GM21360 (cell line): Measurements from ENCODE around the gene SYT11.
"Not testable (repeated sequence)": the region's sequence is repeated elsewhere in the genome, so short reads cannot be mapped to it uniquely, and the experiment has no call there.

Experiments
- ATAC-seq: cut with Tn5 transposase; IDR thresholded peaks from one replicate; pipeline ENCODE4 v1.9.1; 2021; ENCODE audit warnings: mild to moderate bottlenecking, moderate library complexity; ENCODE audit not compliant: unreplicated experiment

SYT11 gene

GRCh38 chr1:155859234-155859829 is at the start of gene SYT11:
Gene SYT11, plus strand, starts transcription at chr1:155859567. Its CDS starts 195 bp downstream, at chr1:155859762.
- ATAC-seq: peak; percentile 61

GRCh38 chr1:155812878-155813277 is 46.5 kb upstream of the SYT11 start:
- no peak for ATAC-seq

- no peak for ATAC-seq
Observed at GRCh38 chr1:155813672-155814071, 45.7 kb upstream of the SYT11 start.

GRCh38 chr1:155816351-155816750 is 43.0 kb upstream of the SYT11 start:
- no peak for ATAC-seq

GRCh38 chr1:155827450-155827849 is 31.9 kb upstream of the SYT11 start:
- no peak for ATAC-seq

- no peak for ATAC-seq
Observed at GRCh38 chr1:155831279-155831976, 27.9 kb upstream of the SYT11 start.

- ATAC-seq: no peak
Observed at GRCh38 chr1:155833665-155834295, 25.6 kb upstream of the SYT11 start.

GRCh38 chr1:155834296-155834926 is 25.0 kb upstream of the SYT11 start:
- no peak for ATAC-seq

- ATAC-seq: not testable (repeated sequence)
Observed at GRCh38 chr1:155834927-155835399, 24.4 kb upstream of the SYT11 start.

GRCh38 chr1:155835548-155835947 is 23.8 kb upstream of the SYT11 start:
- no peak for ATAC-seq

GRCh38 chr1:155840386-155840785 is 19.0 kb upstream of the SYT11 start:
- no peak for ATAC-seq

GRCh38 chr1:155844860-155845421 is 14.4 kb upstream of the SYT11 start:
- ATAC-seq: no peak

- no peak for ATAC-seq
Observed at GRCh38 chr1:155847823-155848529, 11.4 kb upstream of the SYT11 start.

- ATAC-seq: no peak
Observed at GRCh38 chr1:155850345-155850744, 9.0 kb upstream of the SYT11 start.

GRCh38 chr1:155856257-155856974 is 3.0 kb upstream of the SYT11 start:
- ATAC-seq: no peak

GRCh38 chr1:155856975-155857930 is 2.1 kb upstream of the SYT11 start, which contains the start of gene GON4L:
Gene GON4L, minus strand, starts transcription at chr1:155857214. Its CDS starts 3,434 bp downstream, at chr1:155853780.
- peak; percentile 48 for ATAC-seq

- no peak for ATAC-seq
Observed at GRCh38 chr1:155858800-155859233, 550 bp upstream of the SYT11 start.
